Esophagus muscularis mucosa (tissue), 3 donors: ENCODE data around the gene DENND10.

Experiments
- CTCF ChIP-seq, 3 experiments: fragments of 200-600 bp in 2 of 3; fragments of 450-650 bp in 1 of 3; sonication (generic) in 2 of 3; IDR thresholded peaks; one replicate each; pipeline ENCODE4 v1.5.1; 2017 to 2019; ENCODE audit warnings: antibody characterized with exemption in 3 of 3, mild to moderate bottlenecking in 2 of 3, moderate library complexity in 1 of 3
- EP300 ChIP-seq: sonication (generic); formaldehyde crosslinking; IDR thresholded peaks from one replicate; pipeline ENCODE4 v1.6.1; 2017; ENCODE audit warnings: antibody characterized with exemption

GRCh38 chr10:119166118-119166500, 62.2 kb downstream of the DENND10 start:
- TF ChIP-seq CTCF (IDR thresholded peaks at IDR 0.05) (no peak), EP300 (no peak)
